ENCODE results near the gene SNRPN.
"Not testable (repeated sequence)": the region's sequence is repeated elsewhere in the genome, so short reads cannot be mapped to it uniquely, and the experiment has no call there.

SNRPN gene

DNA sequence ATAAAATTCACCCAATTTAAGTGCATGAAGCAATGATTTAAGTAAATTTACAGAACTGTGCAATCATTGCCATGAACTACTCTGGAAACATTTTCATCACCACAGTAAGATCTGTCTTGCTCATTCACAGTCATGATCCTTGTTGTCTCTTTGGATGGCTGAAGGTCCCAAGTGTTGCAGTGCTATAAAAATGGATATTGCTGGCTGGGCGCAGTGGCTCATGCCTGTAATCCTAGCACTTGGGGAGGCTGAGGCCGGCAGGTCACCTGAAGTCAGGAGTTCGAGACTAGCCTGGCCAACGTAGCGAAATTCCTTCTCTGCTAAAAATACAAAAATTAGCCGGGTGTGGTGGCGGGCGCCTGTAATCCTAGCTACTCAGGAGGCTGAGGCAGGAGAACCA is 17.0 kb downstream of the SNRPN start:
- no peak for DNase-seq

DNA sequence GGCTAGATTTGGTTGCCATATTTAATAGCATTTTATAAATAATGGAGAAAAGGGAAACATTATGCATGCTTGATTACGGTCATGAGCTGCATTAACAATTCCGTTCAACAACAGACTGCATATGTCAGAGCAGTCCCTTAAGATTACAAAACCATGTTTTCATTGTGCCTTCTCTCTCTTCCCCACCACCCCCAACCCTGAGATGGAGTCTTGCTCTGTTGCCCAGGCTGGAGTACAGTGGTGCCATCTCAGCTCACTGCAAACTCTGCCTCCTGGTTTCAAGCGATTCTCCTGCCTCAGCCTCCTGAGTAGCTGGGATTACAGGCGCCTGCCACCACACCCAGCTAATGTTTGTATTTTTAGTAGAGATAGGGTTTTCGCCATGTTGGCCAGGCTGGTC is 17.9 kb downstream of the SNRPN start:
- not testable (repeated sequence) for DNase-seq

DNA sequence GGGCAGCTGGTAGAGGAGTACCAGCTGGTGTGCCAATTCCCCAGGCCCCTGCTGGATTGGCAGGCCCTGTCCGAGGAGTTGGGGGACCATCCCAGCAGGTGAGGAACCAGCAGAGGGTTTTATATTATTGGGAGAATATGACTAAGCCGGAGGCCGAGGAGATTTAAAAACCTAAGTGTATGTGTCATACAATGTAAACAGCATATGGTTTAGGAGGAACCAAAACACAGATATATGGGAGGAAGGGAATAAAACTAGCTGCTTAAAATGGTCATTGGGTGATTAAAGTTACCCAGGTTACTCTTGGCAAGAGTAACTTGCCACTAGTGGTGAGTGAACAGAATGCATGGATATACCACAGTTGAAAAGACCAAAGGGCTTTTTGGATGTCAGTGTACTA is 22.1 kb downstream of the SNRPN start:
- DNase-seq = no peak

DNA sequence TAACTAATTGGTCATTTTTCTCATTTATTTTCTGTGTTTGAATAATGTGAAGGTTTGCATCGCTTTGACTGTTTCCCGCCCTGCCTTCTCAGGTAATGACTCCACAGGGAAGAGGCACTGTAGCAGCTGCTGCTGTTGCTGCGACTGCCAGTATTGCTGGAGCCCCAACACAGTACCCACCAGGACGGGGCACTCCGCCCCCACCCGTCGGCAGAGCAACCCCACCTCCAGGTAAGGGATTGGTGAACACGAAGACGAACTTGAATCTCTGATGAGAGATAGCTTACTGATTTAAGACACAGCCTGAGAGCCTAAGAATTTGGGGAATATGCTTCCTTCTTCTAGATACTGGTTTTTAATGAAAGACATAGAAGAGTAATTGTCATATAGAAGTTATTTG is 22.9 kb downstream of the SNRPN start:
- no peak for DNase-seq

DNA sequence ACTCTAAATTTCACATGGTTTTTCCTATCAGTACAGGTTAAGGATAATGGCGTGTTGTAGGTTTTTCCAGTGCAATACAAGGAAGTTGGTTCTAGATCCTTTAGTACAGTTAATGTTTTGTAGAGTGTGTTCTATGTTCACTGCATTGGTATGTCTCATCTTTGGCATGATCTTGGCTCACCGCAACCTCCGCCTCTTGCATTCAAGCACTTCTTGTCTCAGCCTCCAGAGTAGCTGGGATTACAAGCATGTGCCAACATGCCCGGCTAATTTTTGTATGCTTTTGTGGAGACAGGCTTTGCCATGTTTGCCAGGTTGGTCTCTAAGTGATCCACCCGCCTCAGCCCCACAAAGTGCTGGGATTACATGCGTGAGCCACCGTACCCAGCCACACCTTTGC is 30.4 kb downstream of the SNRPN start:
- DNase-seq = no peak

DNA sequence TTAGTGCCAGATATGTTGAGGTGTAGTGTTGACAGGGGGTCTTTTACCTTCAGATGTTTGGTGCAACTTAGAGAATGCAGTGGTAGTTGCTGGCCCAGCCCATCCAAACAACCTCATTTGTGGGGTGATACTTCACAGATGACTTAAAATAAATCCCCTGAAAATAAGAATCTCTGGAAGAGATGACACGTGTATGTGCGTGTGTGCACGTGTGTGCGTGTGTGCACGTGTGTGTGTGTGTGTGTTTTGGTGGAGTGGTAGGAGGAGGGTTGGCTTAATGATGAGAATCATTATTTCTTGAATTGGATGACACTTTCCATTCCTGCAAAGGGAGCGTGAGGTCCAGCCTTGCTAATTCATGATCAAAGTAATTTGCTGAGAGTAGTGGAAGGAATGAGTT is 31.9 kb downstream of the SNRPN start:
- DNase-seq = no peak

DNA sequence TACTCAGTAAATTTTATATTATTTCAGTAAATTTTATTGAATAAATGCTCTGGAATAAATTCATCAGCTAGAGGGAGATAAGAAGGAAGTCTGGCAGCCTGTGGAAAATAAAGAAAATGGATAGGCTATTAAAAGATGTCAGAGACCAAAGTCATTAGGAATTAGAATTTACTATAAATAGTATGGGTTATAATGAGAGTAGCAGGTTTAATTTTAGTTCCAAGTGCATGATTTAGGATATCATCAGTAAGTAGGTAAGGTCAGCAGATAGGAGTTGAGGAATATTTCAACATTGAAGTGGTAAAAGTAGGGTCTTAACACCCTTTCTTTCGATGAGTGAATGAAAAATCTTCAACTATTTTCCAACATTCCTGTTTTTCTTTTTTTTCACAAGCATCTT is 64.6 kb downstream of the SNRPN start:
- DNase-seq = no peak

DNA sequence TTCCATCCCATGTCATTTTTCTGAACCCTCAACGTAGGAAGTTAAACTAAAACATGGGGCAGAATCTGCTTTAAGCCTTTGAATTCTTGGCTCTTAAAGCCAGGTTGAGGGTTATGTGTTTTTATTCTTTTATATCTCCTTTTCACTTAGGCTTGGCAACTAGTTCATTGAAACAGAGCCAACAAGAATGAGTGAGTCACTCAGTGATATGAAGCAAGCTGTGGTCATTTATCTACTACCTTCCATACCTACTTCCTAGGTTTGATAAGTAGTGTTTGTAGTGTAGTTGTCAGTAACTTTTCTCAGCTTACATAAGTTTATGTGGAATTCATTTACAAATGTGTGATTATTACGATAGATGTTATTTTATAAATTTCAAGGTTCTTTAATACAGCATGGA is 67.4 kb downstream of the SNRPN start:
- DNase-seq = no peak

Data from NCI-H446 treated with DMSO at 0.1 percent for 48 hours (cell line).